Loucy (cell line): ENCODE measurements around the gene RERE.

Source experiments
- H2AFZ ChIP-seq: fragments of 200-600 bp; sonication (generic); 2 replicates; pipeline ENCODE4 v1.6.0; 2016; ENCODE audit warnings: antibody characterized with exemption, mild to moderate bottlenecking, low read length, moderate library complexity
- H3F3A ChIP-seq: fragments of 200-600 bp; 2 replicates; pipeline ENCODE4 v1.6.0; 2016; ENCODE audit warnings: antibody characterized with exemption, low read depth, mild to moderate bottlenecking
- H3K27me3 ChIP-seq: fragments of 200-600 bp; sonication (generic); 2 replicates; pipeline ENCODE4 v1.6.1; 2014; ENCODE audit warnings: low read length, mild to moderate bottlenecking; ENCODE audit not compliant: insufficient read depth, poor library complexity, severe bottlenecking
- H3K36me3 ChIP-seq: fragments of 200-600 bp; sonication (generic); 2 replicates; pipeline ENCODE4 v1.6.1; 2016; ENCODE audit warnings: low read length; ENCODE audit not compliant: insufficient read depth
- H3K4me1 ChIP-seq: fragments of 200-600 bp; sonication (generic); 2 replicates; pipeline ENCODE4 v1.5.1; 2014; ENCODE audit warnings: low read length, mild to moderate bottlenecking; ENCODE audit not compliant: insufficient read depth, poor library complexity, severe bottlenecking
- H3K4me2 ChIP-seq: fragments of 200-600 bp; sonication (generic); 2 replicates; pipeline ENCODE4 v1.6.0; 2014; ENCODE audit warnings: antibody characterized with exemption, low read length, low read depth, mild to moderate bottlenecking; ENCODE audit not compliant: poor library complexity, severe bottlenecking
- H3K4me3 ChIP-seq: fragments of 200-600 bp; sonication (generic); 2 replicates; pipeline ENCODE4 v1.5.1; 2014; ENCODE audit warnings: low read length, mild to moderate bottlenecking, mixed read lengths; ENCODE audit not compliant: poor library complexity, severe bottlenecking
- H3K79me2 ChIP-seq: fragments of 200-600 bp; sonication (generic); 2 replicates; pipeline ENCODE4 v1.6.1; 2014; ENCODE audit warnings: low read length; ENCODE audit not compliant: insufficient read depth
- H3K9ac ChIP-seq: fragments of 200-600 bp; sonication (generic); 2 replicates; pipeline ENCODE4 v1.6.0; 2014; ENCODE audit warnings: mild to moderate bottlenecking, low read depth, low read length, moderate library complexity; ENCODE audit not compliant: poor library complexity, severe bottlenecking
- H3K9me2 ChIP-seq: fragments of 200-600 bp; sonication (generic); replicated peaks from 2 replicates; pipeline ENCODE4 v1.6.1; 2016; ENCODE audit warnings: low read depth, low read length, mixed read lengths
- H3K9me3 ChIP-seq: fragments of 200-600 bp; sonication (generic); 2 replicates; pipeline ENCODE4 v1.6.1; 2014; ENCODE audit warnings: mild to moderate bottlenecking, antibody characterized with exemption, low read length, low read depth; ENCODE audit not compliant: insufficient read depth
- H4K20me1 ChIP-seq: fragments of 200-600 bp; sonication (generic); 2 replicates; pipeline ENCODE4 v1.6.0; 2014; ENCODE audit warnings: antibody characterized with exemption, low read length, mild to moderate bottlenecking; ENCODE audit not compliant: insufficient read depth, poor library complexity, severe bottlenecking
- EZH2phosphoT487 ChIP-seq: fragments of 200-600 bp; IDR thresholded peaks from 2 replicates; pipeline ENCODE4 v1.6.1; 2018; ENCODE audit warnings: antibody characterized with exemption, mild to moderate bottlenecking, moderate library complexity, borderline replicate concordance
- TF ChIP-seq, protein P1 (sequence below): fragments of 200-600 bp; sonication (generic); conservative IDR thresholded peaks from 2 replicates; pipeline ENCODE4 v1.5.1; 2014; ENCODE audit warnings: mild to moderate bottlenecking, antibody characterized with exemption, low read length

RERE gene

DNA sequence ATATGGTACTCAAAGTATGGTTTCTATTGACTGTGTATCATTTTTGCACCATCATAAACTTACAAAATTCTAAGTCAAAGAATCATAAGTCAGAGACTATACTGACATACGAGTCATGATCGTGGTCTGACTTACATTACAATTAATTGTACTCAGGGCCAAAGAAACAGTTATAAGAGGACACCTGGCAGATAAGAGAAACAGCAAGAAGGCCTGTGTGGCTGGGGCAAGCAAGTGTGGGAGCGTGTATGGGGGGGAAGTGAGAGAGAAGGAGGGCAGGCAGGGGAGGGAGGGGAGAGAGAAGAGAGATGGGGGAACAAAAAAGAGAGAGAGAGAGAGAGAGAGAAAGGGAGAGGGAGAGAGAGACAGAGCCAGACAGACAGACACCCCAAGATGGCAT, 70.9 kb downstream of the RERE start:
- peak overlapping the region; percentile 53 for H3K4me2 ChIP-seq
- no peaks in the 10 kb centered on the region for H3K9me3 ChIP-seq
- no peak overlapping the region for H3K9ac ChIP-seq
- H2AFZ ChIP-seq = no peak overlapping the region
- no peaks in the 10 kb centered on the region for H3K9me2 ChIP-seq
- no peaks in the 10 kb centered on the region for H4K20me1 ChIP-seq
- no peaks in the 10 kb centered on the region for H3K27me3 ChIP-seq
- 0 out of 2 replicates have a peak, but pooled peaks cover 2% of the 10 kb centered on the region for H3F3A ChIP-seq
- peaks cover 28% of the 10 kb centered on the region for H3K4me1 ChIP-seq
- no peak overlapping the region for H3K4me3 ChIP-seq
- TF ChIP-seq, protein P1, sequence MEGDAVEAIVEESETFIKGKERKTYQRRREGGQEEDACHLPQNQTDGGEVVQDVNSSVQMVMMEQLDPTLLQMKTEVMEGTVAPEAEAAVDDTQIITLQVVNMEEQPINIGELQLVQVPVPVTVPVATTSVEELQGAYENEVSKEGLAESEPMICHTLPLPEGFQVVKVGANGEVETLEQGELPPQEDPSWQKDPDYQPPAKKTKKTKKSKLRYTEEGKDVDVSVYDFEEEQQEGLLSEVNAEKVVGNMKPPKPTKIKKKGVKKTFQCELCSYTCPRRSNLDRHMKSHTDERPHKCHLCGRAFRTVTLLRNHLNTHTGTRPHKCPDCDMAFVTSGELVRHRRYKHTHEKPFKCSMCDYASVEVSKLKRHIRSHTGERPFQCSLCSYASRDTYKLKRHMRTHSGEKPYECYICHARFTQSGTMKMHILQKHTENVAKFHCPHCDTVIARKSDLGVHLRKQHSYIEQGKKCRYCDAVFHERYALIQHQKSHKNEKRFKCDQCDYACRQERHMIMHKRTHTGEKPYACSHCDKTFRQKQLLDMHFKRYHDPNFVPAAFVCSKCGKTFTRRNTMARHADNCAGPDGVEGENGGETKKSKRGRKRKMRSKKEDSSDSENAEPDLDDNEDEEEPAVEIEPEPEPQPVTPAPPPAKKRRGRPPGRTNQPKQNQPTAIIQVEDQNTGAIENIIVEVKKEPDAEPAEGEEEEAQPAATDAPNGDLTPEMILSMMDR = no peak
- TF ChIP-seq EZH2phosphoT487 = no peak
- peaks cover 41% of the 10 kb centered on the region for H3K79me2 ChIP-seq
- no peaks in the 10 kb centered on the region for H3K36me3 ChIP-seq

GRCh38 chr1:8745749-8746390, 71.6 kb downstream of the RERE start:
- TF ChIP-seq, protein P1 = no peak
- TF ChIP-seq EZH2phosphoT487 = no peak
- Histone ChIP-seq H3F3A (0 out of 2 replicates have a peak, but pooled peaks cover 2% of the 10 kb centered on the region), H3K9me3 (no peaks in the 10 kb centered on the region), H4K20me1 (no peaks in the 10 kb centered on the region), H3K4me3 (no peak overlapping the region), H3K4me2 (peak overlapping the region; percentile 53), H3K9ac (no peak overlapping the region), H2AFZ (no peak overlapping the region), H3K9me2 (no peaks in the 10 kb centered on the region), H3K79me2 (peaks cover 47% of the 10 kb centered on the region), H3K27me3 (no peaks in the 10 kb centered on the region), H3K36me3 (no peaks in the 10 kb centered on the region), H3K4me1 (peaks cover 32% of the 10 kb centered on the region)

- Histone ChIP-seq H3K27me3 (no peaks in the 10 kb centered on the region), H2AFZ (no peak overlapping the region), H3K4me2 (peak overlapping the region; percentile 53), H3K4me1 (peaks cover 32% of the 10 kb centered on the region), H3K4me3 (no peak overlapping the region), H3F3A (0 out of 2 replicates have a peak, but pooled peaks cover 2% of the 10 kb centered on the region), H4K20me1 (no peaks in the 10 kb centered on the region), H3K79me2 (peaks cover 47% of the 10 kb centered on the region), H3K9me3 (no peaks in the 10 kb centered on the region), H3K36me3 (no peaks in the 10 kb centered on the region), H3K9ac (no peak overlapping the region), H3K9me2 (no peaks in the 10 kb centered on the region)
- TF ChIP-seq, protein P1 = no peak
- TF ChIP-seq EZH2phosphoT487 = no peak
Observed at GRCh38 chr1:8745346-8745745, 72.1 kb downstream of the RERE start.
